RWPE2 (cell line): ENCODE results near the gene OR3A2.
"Not testable (repeated sequence)": the region's sequence is repeated elsewhere in the genome, so short reads cannot be mapped to it uniquely, and the experiment has no call there.

Source experiments
- ATAC-seq: fragments of 200-7000 bp; cut with Tn5 transposase; 3 replicates; pipeline ENCODE4 v1.9.1; 2021; ENCODE audit warnings: low read depth
- DNase-seq: peaks from one replicate; pipeline ENCODE4 v3.0.0-alpha.2; 2020; ENCODE audit warnings: low spot score
- H3K27ac ChIP-seq: fragments of 450-650 bp; 2 replicates; pipeline ENCODE4 v1.5.1; 2017; ENCODE audit warnings: mild to moderate bottlenecking; ENCODE audit not compliant: poor library complexity, severe bottlenecking
- H3K27me3 ChIP-seq: fragments of 250-450 bp; sonication (Bioruptor Pico); 2 replicates; pipeline ENCODE4 v1.5.1; 2021; ENCODE audit warnings: mild to moderate bottlenecking, moderate library complexity; ENCODE audit not compliant: insufficient read depth, poor library complexity, severe bottlenecking
- H3K36me3 ChIP-seq: fragments of 250-450 bp; sonication (Bioruptor Pico); 2 replicates; pipeline ENCODE4 v1.5.1; 2020; ENCODE audit warnings: low read depth, mild to moderate bottlenecking, moderate library complexity
- H3K4me1 ChIP-seq: fragments of 250-450 bp; sonication (Bioruptor Pico); 2 replicates; pipeline ENCODE4 v1.5.1; 2021; ENCODE audit warnings: mild to moderate bottlenecking, moderate library complexity; ENCODE audit not compliant: insufficient read depth, poor library complexity, severe bottlenecking
- H3K4me3 ChIP-seq: fragments of 250-450 bp; sonication (Bioruptor Pico); 2 replicates; pipeline ENCODE4 v1.5.1; 2021; ENCODE audit warnings: mild to moderate bottlenecking, moderate library complexity; ENCODE audit not compliant: severe bottlenecking
- H3K9me3 ChIP-seq: fragments of 250-450 bp; sonication (Bioruptor Pico); 2 replicates; pipeline ENCODE4 v1.5.1; 2021; ENCODE audit warnings: mild to moderate bottlenecking, moderate library complexity; ENCODE audit not compliant: severe bottlenecking
- CTCF ChIP-seq: fragments of 450-650 bp; IDR thresholded peaks from one replicate; pipeline ENCODE4 v1.5.1; 2017; ENCODE audit warnings: mild to moderate bottlenecking, moderate library complexity; ENCODE audit not compliant: poor library complexity, severe bottlenecking

OR3A2 gene

GRCh38 chr17:3411070-3411469 lies 25.0 kb upstream of the OR3A2 start, which contains the start of gene OR3A3:
TSS of gene OR3A3 (plus strand) at chr17:3411370.
- Histone ChIP-seq H3K27ac (no peak within 1 kb of the TSS), H3K4me1 (no peaks in the 10 kb centered on the region), H3K27me3 (peaks cover 4% of the 10 kb centered on the region), H3K36me3 (no peaks in the 10 kb centered on the region), H3K4me3 (no peak within 1 kb of the TSS), H3K9me3 (no peaks in the 10 kb centered on the region)
- DNase-seq (no peak), ATAC-seq (no peak)
- no peak for TF ChIP-seq CTCF

- not testable (repeated sequence) for H3K27ac ChIP-seq, DNase-seq, H3K36me3 ChIP-seq, H3K4me3 ChIP-seq, H3K4me1 ChIP-seq, ATAC-seq, H3K9me3 ChIP-seq, H3K27me3 ChIP-seq
Measured at GRCh38 chr17:3403856-3404255, 17.7 kb upstream of the OR3A2 start.

GRCh38 chr17:3401786-3402185 lies 15.7 kb upstream of the OR3A2 start:
- ATAC-seq (no peak), DNase-seq (no peak)
- H3K4me3 ChIP-seq = no peak overlapping the region
- H3K36me3 ChIP-seq = no peaks in the 10 kb centered on the region
- no peaks in the 10 kb centered on the region for H3K4me1 ChIP-seq
- TF ChIP-seq CTCF = no peak
- H3K9me3 ChIP-seq = no peaks in the 10 kb centered on the region
- H3K27ac ChIP-seq = no peak overlapping the region
- peaks cover 3% of the 10 kb centered on the region for H3K27me3 ChIP-seq

GRCh38 chr17:3400055-3400454 lies 13.9 kb upstream of the OR3A2 start:
- Histone ChIP-seq H3K4me3 (no peak overlapping the region), H3K36me3 (no peaks in the 10 kb centered on the region), H3K9me3 (no peaks in the 10 kb centered on the region), H3K4me1 (no peaks in the 10 kb centered on the region), H3K27ac (no peak overlapping the region), H3K27me3 (peaks cover 3% of the 10 kb centered on the region)
- DNase-seq (no peak), ATAC-seq (no peak)
- no peak for TF ChIP-seq CTCF

- ATAC-seq = no peak
- Histone ChIP-seq H3K27me3 (peaks cover 3% of the 10 kb centered on the region), H3K9me3 (no peaks in the 10 kb centered on the region), H3K27ac (no peak within 1 kb of the TSS), H3K36me3 (no peaks in the 10 kb centered on the region), H3K4me1 (no peaks in the 10 kb centered on the region), H3K4me3 (no peak within 1 kb of the TSS)
- DNase-seq = no peak
- TF ChIP-seq CTCF = no peak
Measured at GRCh38 chr17:3398310-3398709, 12.2 kb upstream of the OR3A2 start, which contains the start of gene OR1E1. TSS of gene OR1E1 (minus strand) at chr17:3398410. CDS start at chr17:3398410, 0 bp downstream.

- H3K27ac ChIP-seq, DNase-seq, ATAC-seq, H3K36me3 ChIP-seq, H3K9me3 ChIP-seq, H3K4me1 ChIP-seq, H3K4me3 ChIP-seq, H3K27me3 ChIP-seq: not testable (repeated sequence)
Measured at GRCh38 chr17:3397801-3398200, 11.7 kb upstream of the OR3A2 start.
